ENCODE results near the gene AKAP13.
A peak's percentile ranks its signal among the peaks of the same experiment; 100 is the strongest.
"Not testable (repeated sequence)": the region's sequence is repeated elsewhere in the genome, so short reads cannot be mapped to it uniquely, and the experiment has no call there.

AKAP13 gene

GRCh38 chr15:85347264-85348047 is 32.9 kb upstream of the AKAP13 start (continued):
- TF ChIP-seq TCF7L2 (IDR thresholded peaks at IDR 0.05; ENCODE audit: borderline replicate concordance, low read depth, low read length), result peak; percentile 70; the same call in 1 of the 2 replicates
- TF ChIP-seq ZNF335 (tag by site-specific recombination; conservative IDR thresholded peaks at IDR 0.05), result peak; percentile 67
- peak; percentile 61; the same call in 1 of the 2 replicates for TF ChIP-seq OSR2 (tag by site-specific recombination; IDR thresholded peaks at IDR 0.05)
- TF ChIP-seq GLIS1 (tag by site-specific recombination; IDR thresholded peaks at IDR 0.05), result peak; percentile 46

- not testable (repeated sequence) for H3K9me3 ChIP-seq (ENCODE audit: control insufficient read depth, insufficient read depth, low read depth, low read length); H3K4me3 ChIP-seq (ENCODE audit: low read depth, low read length); H3K36me3 ChIP-seq (ENCODE audit: control insufficient read depth in 2 of 2, insufficient read depth in 1 of 2, low read length in 2 of 2)
- ChIA-PET CTCF (interaction anchor here (0.6 to 1.4 kb wide), 2 partner anchors 17 to 18 kb away, joined by 3 read pairs; no protein-coding TSS in a partner anchor), POLR2A (interaction anchor here (1.3 kb wide), 1 partner anchor 32 kb away, joined by 4 read pairs; the partner anchor contains the start of gene AKAP13)
- TF ChIP-seq TCF7L2 (IDR thresholded peaks at IDR 0.05; ENCODE audit: borderline replicate concordance, low read depth, low read length) (peak; percentile 43; the same call in 1 of the 2 replicates), ZSCAN30 (tag by site-specific recombination; IDR thresholded peaks at IDR 0.05) (0 out of 2 replicates have a peak, but pooled peaks have one; percentile 28)
- Histone ChIP-seq H3K27ac (ENCODE audit: extremely low read depth, low read depth, low read length) (peak overlapping the region; percentile 41; the same call in 1 of the 2 replicates), H3K4me1 (ENCODE audit: control insufficient read depth, insufficient read depth, low read length) (peaks cover 18% of the 10 kb centered on the region)
Observed at GRCh38 chr15:85348048-85348766, 32.2 kb upstream of the AKAP13 start.

- H3K9me3 ChIP-seq (ENCODE audit: control insufficient read depth, insufficient read depth, low read depth, low read length); POLR2A ChIA-PET; CTCF ChIA-PET; H3K36me3 ChIP-seq (ENCODE audit: control insufficient read depth in 2 of 2, insufficient read depth in 1 of 2, low read length in 2 of 2); H3K4me3 ChIP-seq (ENCODE audit: low read depth, low read length); H3K27ac ChIP-seq (ENCODE audit: extremely low read depth, low read depth, low read length): not testable (repeated sequence)
- H3K4me1 ChIP-seq (ENCODE audit: control insufficient read depth, insufficient read depth, low read length), result peaks cover 15% of the 10 kb centered on the region
Observed at GRCh38 chr15:85349062-85349461, 31.3 kb upstream of the AKAP13 start.

GRCh38 chr15:85350395-85350794 is 30.0 kb upstream of the AKAP13 start:
- ChIA-PET CTCF (interaction anchor here (0.7 kb wide), 1 partner anchor 54 kb away, joined by 3 read pairs; no protein-coding TSS in a partner anchor), POLR2A (no interaction called here)
- no peak overlapping the region for H3K27ac ChIP-seq (ENCODE audit: extremely low read depth, low read depth, low read length)

GRCh38 chr15:85351501-85351900 is 28.9 kb upstream of the AKAP13 start:
- H3K4me3 ChIP-seq (ENCODE audit: low read depth, low read length); H3K9me3 ChIP-seq (ENCODE audit: control insufficient read depth, insufficient read depth, low read depth, low read length); H3K36me3 ChIP-seq (ENCODE audit: control insufficient read depth in 2 of 2, insufficient read depth in 1 of 2, low read length in 2 of 2); CTCF ChIA-PET; H3K27ac ChIP-seq (ENCODE audit: extremely low read depth, low read depth, low read length); POLR2A ChIA-PET; H3K4me1 ChIP-seq (ENCODE audit: control insufficient read depth, insufficient read depth, low read length): not testable (repeated sequence)

More at GRCh38 chr15:85350395-85350794, 30.0 kb upstream of the AKAP13 start:
- Histone ChIP-seq H3K36me3 (ENCODE audit: control insufficient read depth in 2 of 2, insufficient read depth in 1 of 2, low read length in 2 of 2) (no peaks in the 10 kb centered on the region), H3K4me1 (ENCODE audit: control insufficient read depth, insufficient read depth, low read length) (peaks cover 9% of the 10 kb centered on the region), H3K4me3 (ENCODE audit: low read depth, low read length) (no peak overlapping the region), H3K9me3 (ENCODE audit: control insufficient read depth, insufficient read depth, low read depth, low read length) (no peaks in the 10 kb centered on the region)
- TF ChIP-seq PRDM10 (tag by site-specific recombination; IDR thresholded peaks at IDR 0.05) (no peak), ZNF398 (tag by site-specific recombination; IDR thresholded peaks at IDR 0.05) (peak; percentile 28; the same call in 1 of the 2 replicates)

Measured in HEK293 (cell line).